DMS 273 (cell line): ENCODE data around the gene CPLX1.
A peak's percentile ranks its signal among the peaks of the same experiment; 100 is the strongest.

Experiments used
- DNase-seq: peaks from one replicate; lab custom pipeline; 2025; ENCODE audit not compliant: unreplicated experiment; lab: John Stamatoyannopoulos, UW

Gene CPLX1

DNA sequence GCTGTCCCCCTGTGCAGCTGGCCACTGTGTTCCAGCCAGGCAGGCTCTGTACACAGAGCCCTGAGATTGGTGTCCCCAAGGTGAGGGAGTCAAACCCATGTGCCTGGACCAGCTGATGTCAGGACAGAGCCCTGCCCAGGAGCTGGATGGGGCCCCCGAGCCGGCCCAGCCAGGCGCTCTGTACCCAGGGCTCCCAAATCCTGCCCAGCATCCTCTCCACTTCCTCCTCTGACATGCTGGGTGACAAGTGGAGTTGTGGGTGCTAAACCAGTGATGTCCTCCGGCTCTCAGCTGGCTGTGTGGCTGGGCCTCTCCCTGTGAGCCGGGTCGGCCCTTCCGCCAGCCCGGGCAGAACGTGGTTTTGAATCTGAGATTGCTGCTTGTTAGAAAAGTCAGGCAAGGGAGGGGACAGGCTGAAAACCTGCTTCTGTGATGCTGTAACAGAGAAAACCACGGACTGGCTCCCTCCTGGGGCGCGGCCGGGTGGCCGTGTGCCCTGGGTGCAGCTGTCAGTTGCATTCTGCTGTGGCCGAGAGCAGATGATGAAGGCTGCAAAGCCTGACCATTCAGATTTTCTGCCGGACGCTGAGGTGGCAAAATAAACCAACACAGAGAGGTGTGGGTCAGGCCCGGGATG is 7.9 kb upstream of the CPLX1 start:
- no peak for DNase-seq

DNA sequence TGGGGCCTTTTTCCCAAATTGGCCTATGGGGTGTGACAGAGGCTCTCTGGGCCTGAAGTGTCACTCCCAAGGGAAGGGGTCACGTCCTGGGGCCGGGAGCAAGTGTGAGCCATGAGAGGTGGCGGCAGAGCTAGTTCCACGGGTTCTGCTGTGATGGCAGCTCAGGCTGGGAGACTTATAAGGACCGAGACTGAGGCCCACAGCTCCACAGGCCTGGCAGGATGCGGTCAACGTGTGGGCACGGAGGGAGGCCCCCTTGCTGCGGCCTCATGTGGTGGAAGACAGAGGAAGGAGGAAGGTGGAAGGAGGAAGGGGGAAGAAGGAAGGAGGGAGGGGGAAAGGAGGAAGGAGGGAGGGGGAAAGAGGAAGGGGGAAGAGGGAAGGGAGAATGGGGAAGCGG is 7.2 kb upstream of the CPLX1 start:
- DNase-seq, result no peak

DNA sequence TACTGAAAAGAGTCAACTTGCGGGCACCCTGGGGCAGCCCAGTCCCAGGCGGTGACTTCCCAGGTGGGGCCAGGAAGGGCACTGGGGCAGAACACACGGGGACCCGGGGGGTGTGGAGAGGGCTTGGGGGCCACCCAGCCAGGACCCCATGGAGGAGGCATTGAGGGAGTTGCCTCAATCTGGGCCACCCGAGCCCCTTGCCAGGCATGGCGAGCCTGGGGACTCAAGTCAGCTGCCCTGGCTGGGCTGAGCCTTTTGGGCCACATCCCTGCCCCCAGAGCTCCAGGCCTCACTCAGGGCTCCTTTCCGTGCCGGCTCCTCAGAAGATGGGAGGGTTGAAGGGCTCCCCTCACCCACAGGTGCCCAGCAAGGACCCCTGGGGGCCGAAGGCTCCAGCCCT is 6.6 kb upstream of the CPLX1 start:
- DNase-seq, result no peak

DNA sequence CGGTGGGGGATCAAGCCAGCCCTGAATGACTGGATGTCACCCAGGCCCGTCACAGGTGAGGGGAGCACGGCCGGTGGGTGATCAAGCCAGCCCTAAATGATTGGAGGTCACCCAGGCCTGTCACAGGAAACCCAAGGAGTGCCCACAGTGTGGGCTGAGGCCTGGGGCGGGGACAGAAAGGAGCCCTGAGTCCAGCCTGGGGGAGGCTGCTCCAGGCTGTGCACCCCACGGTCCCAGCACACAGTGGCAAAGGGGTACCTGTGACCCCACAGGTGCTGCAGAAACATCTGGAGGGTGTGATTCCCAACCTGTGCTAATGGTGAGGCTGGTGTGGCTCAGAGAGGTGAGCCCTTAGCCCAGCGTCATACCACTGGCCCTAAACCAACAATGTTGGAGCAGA is 6.2 kb upstream of the CPLX1 start:
- DNase-seq, result no peak

DNA sequence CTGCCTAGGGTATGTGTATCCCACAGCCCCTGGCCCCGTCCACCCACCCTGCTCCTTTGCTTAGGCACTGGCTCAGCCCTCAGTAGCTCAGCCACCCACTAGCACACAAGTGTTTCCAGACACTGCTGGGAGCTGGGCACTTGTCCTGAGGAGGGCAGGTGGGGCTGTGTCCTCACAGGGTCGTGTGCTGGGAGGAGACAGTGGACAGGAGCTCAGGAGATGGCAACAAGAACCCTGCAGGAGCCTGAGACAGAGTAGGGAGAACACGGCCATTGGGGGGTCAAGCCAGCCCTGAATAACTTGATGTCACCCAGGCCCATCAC is 5.5 kb upstream of the CPLX1 start:
- no peak for DNase-seq

DNA sequence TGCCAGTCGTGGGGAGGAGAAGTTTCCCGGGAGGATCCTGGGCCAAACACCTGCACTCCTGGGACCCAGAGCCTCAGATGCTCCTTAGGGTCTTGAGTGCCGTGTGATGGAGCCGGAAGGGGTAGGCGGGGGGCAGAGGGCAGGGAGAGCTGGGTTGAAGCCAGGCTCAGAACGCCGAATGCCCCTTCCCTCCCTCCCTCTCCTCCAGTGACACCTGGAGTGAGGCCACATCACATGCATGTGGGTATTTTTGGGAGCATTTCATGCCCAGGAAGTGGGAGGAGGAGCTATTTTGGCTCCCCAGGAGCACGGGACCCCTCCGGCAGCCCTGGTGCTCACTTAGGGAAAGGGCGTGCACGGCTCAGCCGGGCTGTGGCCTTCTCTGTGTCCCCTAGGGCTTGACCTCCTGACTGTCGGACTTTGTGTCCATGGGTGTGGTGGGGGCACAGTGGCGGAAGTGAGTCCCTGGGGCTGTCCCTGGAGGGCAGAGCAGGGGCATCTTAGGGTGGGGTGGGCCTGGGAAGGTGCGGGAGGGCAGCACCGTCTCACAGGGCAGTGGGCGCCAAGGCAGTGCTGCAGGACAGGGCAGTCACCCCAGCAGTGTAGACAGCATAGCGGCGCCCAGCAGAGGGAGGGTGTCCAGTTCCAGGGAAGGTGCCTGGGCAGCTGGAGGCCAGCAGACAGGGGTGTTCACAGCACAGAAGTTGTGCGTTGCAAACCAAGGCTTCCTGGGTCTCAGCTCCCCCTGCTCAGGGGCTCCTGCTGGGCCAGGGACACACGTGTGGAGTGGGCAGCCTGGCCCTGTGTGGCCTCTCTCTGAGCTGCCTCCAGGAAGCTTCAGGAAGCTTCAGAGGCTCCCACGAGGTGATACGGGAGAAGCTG is 4.9 kb upstream of the CPLX1 start:
- no peak for DNase-seq

DNA sequence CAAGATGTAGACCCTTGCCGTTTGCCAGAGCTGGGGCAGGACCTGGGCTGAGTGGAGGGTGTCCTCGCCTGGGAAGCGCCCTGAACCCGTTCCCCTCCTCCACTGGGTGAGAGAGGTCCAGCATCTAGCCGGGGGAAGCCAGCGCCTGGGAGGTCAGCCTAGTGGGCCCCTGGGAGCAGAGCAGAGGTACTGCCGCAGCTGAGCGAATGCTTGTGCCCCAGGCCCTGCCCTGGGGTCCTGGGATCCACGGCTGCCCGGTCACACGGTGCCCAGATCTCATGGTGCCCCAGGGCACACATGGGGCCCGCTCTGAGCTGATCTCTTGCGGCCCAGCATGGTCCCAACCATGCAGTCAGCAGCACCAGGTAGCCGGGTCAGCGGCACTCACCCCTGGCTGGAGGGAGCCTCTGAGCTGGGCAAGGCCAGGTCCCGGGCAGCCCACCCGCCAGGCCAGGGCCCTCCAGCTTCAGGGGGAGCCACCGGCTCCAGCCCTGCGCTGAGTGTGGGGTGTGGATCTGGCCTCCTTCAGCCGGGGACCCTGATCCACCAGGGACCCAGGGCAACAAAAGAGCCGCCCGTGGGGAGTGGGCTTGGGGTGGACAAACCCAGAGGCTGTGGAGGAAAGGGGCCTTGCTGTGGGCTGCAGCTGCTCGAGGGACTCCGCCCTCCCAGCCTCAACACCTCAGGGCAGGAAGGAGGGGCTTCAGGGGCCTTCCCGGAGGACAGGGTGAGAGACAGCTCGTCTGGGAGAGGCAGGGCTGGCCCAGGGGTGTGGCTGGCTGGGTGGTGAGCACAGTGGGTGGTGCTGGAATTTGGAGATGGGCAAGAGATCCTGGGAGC is 4.1 kb upstream of the CPLX1 start:
- DNase-seq, result no peak

DNA sequence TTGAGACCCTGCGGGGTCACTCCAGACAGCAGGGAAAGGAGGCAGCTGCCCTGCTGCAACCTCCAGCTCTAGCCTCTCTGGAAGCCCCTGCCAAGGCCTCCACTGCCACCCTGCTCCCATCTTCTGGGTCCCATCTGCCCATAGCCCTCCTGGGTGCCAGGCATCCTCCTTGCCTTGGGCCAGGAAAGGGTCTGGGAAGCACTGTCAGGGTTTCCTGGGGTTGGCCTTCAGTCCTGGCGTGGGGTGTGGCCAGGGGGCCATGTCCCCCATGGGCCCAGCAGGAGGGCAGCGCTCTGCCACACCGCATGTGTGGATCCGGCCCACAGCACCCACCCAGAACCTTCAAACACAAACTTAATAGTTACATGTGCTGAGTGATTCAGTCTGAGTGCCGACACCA is 3.4 kb upstream of the CPLX1 start:
- no peak for DNase-seq

DNA sequence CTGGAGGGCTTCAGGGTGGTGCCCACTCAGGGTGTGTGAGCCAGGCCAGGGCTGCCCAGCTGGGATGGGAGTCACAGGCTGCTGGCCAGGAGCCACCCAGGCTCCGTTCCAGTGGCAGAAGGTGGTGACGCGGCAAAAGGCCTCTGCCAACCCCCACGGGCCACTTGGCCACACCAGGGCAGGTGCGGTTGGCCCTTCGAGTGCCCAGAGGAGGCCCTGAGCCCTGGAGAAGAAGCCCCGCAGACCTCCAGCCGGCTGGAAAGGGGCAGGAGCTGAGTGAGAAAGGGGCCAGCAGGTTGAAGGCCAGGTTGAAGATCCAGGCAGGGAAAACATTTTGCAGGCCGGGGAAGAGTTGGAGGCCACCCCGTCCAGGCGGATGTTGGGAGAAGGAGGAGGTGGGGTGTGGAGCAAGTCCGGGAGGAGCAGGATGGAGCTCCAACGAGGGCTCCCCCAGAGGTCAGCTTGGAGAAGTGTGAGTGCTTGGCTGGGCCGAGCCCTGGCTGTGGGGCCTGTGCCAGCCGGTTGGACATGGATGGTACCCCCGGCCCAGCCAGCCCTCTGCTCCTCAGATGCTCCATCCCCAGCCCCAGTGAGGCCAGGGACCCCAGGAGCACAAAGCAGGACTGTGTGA is 2.8 kb upstream of the CPLX1 start:
- peak; percentile 55 for DNase-seq

DNA sequence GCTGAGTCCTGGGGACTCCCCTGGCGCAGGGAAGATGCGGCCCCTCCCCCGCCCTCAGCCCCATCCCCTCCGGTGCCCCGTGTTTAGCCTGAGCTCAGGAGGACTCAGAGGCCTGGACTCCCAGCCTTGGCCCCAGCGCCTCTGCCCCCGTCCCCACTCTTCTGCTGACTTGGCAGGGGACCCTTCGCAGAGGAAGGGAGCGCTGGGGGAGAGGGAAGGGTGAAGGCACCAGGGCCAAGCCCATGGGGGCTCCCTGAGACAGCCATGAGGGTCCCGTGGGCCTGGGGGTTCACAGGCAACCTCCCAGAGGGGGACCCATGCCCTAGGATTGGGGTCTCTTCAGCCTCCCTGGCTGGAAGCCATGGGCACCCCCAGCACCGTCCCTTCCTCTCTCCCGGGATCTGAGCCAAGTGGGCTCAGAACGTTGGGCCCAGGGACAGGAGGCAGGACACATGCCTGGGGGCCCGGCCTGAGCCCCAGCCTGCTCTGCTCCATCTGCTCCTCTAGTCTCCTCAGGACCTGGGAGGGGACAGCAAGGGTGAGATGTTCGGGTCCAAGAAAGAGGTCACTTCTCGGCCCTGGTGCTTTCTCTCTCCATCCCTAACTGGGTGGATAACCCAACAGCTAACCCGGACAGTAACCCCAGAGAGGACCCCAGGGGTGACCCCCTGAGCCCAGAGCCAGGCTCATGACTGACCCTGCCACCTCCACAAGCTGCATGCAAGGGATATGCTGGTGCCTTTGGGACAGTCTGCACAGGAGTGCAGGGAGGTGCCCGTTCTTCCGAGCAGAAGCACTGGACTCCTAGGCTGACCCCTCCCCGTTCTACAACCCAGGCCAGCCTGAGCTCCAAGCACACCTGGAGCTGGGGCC is 1.5 kb upstream of the CPLX1 start:
- no peak for DNase-seq

DNA sequence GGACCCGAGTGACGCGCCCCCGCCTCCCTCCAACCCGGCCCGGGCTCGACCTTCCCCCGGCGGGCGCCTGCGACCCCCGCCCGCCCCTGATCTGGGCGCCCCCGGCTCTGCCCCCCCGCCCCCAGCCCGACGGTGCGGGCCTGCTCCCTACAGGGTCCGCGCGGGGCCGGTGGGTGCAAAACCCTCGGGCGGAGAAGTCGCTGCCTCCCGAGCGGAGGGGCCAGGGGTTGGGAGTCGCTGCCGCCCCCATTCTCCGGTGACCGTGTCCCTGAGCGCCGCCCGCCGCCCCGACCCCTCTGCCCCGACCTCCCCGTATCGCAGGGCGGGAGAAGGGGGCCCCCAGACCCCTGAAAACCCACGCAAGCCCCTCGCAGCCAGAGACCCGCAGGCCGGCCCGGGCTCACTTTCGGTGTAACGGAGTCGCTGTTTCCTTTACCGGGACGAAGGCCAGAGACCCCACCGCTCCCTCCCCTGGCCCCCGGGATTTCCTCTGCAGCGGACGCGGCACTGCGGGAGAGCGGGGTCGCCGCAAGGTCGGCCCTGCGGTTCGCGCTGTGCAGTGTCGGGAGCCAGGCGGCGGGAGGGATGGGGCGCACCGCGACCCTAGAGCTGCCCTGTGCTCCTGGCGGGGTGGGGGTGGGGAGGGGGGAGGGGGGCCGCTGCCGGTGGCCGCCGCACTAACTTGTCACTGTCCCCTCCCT is 729 bp upstream of the CPLX1 start:
- peak; percentile 36 for DNase-seq

DNA sequence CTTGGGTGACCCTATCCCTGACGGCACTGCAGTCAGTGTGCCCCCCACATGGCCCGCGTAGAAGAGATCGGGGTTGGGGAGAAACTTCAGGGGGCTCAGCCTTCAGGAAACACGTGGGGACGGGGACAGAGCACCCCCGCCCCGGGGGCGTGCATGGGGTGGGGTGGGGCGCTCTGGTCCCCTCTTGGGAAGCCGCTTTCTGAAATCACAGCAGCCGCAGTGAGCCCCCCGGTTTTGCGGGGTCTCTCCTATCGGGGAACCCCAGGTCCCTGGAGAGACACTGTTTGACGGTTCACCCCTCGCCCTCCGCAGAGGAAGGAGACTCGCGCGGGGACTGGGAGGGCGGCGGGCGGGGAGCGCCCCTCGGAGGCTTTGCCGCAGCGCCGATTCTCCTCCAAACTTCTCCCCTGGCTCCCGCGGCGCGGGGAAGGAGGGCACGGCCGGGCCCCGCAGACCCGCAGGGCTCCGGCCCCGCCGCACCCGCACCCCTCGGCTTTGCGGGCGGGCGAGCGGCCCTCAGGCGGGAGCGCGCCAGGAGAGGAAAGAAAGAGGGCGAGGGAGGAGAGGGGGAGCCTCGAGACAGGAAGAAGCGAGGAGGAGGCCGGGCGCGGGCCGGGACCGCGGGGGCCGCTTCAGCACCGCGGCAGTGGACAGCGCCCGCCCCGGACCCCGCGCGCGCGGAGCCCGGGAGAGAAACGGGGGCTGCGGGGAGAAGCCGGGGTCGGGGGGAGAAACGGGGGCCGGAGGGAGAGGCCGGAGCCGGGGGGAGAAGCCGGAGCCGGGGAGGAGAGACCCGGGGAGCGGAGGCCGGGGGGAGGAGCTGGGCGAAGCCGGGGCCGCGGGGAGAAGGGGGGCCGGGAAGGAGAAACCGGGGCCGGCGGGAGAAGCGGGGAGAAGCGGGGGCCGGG is 612 bp downstream of the CPLX1 start:
- peak; percentile 55 for DNase-seq

DNA sequence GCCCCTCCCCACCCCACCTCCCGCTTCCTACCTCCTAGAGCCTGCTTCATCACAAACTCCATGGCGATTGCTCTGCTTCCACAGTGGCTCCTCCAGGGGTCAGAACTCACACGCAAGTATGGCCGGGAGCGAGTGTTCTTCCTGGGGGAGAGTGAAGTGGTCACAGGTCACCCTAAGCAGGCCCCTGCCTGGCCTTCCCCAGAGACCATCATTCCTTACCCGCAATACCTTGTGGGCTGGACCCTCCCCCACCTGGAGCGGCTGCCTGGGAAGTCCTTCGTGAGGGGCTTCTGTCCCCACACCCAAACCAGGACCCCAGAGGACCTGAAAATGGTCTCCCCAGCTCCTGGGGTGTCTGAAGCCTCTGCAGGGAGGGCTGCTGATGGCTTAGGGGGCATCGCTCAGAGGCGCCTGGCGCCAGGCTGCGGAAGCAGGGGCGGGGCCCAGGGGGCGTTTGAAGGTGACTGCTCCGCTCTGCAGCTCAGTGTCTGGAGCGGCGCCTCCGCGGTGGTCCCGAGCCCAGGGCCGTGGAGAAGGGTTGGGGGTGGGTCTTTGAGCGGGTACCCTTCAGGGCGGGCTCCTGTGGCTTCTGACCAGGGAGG is 1.4 kb downstream of the CPLX1 start:
- no peak for DNase-seq

DNA sequence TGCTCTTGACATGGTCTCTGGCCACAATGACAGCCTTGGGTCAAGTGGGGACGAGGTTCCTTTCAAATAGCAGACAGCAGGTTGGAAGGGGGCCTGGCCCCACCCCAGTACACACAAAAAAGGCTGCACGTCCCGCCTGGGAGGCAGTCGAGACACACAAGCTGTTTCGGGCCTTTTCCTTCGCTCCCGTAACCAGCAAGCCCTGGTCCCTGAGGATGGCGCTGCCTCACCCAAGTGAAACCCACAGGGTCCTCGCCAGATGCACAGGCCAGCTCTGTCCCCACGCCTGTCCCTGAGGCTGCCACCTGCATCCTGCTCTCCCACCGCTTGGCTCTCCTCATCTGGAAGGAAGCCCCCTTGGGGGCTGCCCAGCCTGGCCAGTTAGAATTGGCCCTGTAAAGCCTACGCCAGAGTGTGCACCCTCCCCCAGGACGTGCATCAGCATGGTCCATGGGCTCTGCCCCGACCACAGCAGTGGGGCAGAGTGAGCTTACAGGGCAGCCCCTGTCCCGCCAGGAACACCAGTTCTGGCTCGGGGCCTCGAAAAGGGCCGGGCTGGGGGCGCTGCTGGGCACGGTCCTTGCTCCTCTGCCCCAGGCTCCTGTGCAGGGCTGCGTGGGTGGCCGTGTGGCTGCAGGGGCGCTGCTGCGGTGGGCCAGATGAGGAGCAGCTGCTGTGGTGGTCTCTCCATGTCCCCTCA is 2.0 kb downstream of the CPLX1 start:
- no peak for DNase-seq

DNA sequence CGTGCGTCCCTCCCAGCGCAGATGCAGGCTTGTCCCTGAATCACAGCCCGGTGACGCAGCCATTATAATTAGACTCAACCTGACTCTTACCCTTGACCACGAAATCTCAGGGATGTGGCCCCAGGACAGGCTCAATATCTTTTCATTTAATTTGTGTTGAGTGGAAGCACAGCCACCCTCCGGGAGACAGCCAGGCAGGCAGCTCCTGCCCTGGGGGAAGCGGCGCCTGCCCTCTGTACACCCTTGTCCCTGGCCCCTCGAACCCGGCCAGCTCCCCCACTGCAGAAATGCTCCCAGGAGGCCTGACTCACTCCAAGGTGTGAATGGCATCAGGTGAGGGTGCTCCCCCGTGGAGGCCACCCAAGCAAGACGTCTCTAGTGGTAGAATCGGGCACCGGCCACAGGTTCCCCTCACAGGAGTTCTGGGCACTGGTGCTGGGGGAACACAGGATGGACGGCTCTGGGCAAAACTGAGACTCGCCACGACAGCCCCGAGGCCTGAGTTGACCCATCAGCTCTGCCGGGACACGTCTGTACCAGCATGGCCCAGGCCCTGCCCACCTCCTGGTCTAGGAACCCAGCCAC is 2.7 kb downstream of the CPLX1 start:
- DNase-seq, result no peak

DNA sequence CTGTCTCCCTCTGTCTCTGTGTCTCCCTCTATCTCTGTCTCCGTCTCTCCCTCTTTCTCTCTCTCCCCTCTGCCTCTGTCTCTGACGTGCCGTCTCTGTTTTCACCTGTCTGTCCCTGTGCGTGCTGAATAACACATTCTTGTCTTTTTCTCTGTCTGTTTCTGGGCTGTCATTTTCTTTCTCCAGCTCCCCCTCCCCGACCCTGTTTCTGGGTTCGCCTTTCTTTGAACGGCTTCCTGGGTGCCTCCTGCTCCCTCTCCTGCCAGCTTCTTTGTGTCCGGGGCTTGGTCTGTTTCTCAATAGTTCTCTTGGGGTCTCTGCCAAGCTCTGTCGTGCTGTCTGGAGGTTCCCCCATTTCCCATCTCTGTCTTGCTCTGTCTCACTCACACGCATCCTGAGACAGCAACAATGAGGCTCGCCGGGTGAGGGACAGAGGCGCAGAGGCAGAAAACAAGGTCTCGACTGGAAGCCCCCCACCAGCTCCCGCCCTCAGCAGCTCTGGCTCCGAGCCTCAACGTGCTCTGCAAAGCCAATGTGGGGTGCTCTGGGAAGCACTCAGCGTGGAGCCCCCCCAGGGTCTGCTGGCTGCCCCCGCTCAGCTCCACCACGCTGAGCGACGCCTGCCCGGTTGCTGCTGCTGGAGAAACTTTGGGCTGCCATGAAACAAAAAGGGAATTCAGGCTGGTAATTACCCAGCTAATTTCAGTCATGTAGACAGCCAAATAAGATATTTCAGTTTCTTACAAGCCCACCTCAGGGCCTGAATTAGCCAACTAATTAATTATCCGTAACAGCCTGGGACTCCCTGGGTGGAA is 3.4 kb downstream of the CPLX1 start:
- no peak for DNase-seq

DNA sequence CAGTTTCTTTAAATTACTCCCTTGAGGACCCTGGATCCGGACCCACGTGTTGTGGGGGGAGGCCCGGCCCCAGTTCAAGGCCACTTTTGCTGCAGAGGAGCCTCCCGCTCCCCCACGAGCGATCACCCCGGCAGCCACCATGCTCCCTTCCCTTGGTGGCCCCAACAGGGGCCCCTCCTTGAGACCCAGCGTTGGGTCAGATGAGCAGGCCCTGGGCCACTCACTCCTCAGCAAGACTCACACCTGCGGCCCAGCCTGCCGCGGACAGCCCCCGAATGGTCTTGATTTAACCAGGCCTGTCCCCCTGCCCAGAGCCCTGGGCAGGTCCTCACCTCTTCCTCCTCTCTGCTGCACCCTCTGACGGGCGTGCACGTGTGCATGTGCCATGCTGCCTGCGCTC is 4.3 kb downstream of the CPLX1 start:
- DNase-seq, result no peak
